ENCODE data around the gene PHACTR3.
"Not testable (repeated sequence)": the region's sequence is repeated elsewhere in the genome, so short reads cannot be mapped to it uniquely, and the experiment has no call there.

DNA sequence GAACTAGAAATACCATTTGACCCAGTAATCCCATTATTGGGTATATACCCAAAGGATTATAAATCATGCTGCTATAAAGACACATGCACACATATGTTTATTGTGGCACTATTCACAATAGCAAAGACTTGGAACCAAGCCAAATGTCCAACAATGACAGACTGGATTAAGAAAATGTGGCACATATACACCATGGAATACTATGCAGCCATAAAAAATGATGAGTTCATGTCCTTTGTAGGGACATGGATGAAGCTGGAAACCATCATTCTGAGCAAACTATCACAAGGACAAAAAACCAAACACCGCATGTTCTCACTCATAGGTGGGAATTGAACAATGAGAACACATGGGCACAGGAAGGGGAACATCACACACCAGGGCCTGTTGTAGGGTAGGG lies 252.2 kb downstream of the PHACTR3 start:
- TF ChIP-seq, protein P1, sequence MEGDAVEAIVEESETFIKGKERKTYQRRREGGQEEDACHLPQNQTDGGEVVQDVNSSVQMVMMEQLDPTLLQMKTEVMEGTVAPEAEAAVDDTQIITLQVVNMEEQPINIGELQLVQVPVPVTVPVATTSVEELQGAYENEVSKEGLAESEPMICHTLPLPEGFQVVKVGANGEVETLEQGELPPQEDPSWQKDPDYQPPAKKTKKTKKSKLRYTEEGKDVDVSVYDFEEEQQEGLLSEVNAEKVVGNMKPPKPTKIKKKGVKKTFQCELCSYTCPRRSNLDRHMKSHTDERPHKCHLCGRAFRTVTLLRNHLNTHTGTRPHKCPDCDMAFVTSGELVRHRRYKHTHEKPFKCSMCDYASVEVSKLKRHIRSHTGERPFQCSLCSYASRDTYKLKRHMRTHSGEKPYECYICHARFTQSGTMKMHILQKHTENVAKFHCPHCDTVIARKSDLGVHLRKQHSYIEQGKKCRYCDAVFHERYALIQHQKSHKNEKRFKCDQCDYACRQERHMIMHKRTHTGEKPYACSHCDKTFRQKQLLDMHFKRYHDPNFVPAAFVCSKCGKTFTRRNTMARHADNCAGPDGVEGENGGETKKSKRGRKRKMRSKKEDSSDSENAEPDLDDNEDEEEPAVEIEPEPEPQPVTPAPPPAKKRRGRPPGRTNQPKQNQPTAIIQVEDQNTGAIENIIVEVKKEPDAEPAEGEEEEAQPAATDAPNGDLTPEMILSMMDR (IDR thresholded peaks at IDR 0.05; ENCODE audit: low read length), result not testable (repeated sequence)
- not testable (repeated sequence) for TF ChIP-seq EZH2 (IDR thresholded peaks at IDR 0.05; ENCODE audit: borderline replicate concordance, low read length)

Data from OCI-LY1 (cell line).